GM19438 (cell line): ENCODE results near the gene TRPM8.

Experiments
- ATAC-seq: cut with Tn5 transposase; IDR thresholded peaks from one replicate; pipeline ENCODE4 v1.9.1; 2021; ENCODE audit warnings: low read depth; ENCODE audit not compliant: unreplicated experiment

The TRPM8 gene

GRCh38 chr2:234033174-234033573 lies 116.0 kb downstream of the TRPM8 start:
- ATAC-seq, result no peak

- ATAC-seq, result no peak
Observed at GRCh38 chr2:234033885-234034284, 116.7 kb downstream of the TRPM8 start.

- no peak for ATAC-seq
Observed at GRCh38 chr2:234038076-234038802, 121.1 kb downstream of the TRPM8 start.

- ATAC-seq, result no peak
Observed at GRCh38 chr2:234044157-234044556, 127.0 kb downstream of the TRPM8 start.

GRCh38 chr2:234046521-234046920 lies 129.3 kb downstream of the TRPM8 start:
- no peak for ATAC-seq

GRCh38 chr2:234047361-234047760 lies 130.2 kb downstream of the TRPM8 start:
- no peak for ATAC-seq

- no peak for ATAC-seq
Observed at GRCh38 chr2:234048049-234048448, 130.9 kb downstream of the TRPM8 start.

- ATAC-seq, result no peak
Observed at GRCh38 chr2:234050455-234051135, 133.4 kb downstream of the TRPM8 start, which contains the start of gene SPP2. SPP2 (plus strand) TSS chr2:234050702; CDS start chr2:234050787, 85 bp downstream.

- ATAC-seq, result no peak
Observed at GRCh38 chr2:234051374-234052070, 134.3 kb downstream of the TRPM8 start.

GRCh38 chr2:234058881-234059280 lies 141.7 kb downstream of the TRPM8 start:
- no peak for ATAC-seq

GRCh38 chr2:234060236-234060635 lies 143.1 kb downstream of the TRPM8 start:
- no peak for ATAC-seq

GRCh38 chr2:234061624-234062257 lies 144.6 kb downstream of the TRPM8 start:
- ATAC-seq, result no peak

GRCh38 chr2:234066587-234066986 lies 149.4 kb downstream of the TRPM8 start:
- ATAC-seq, result no peak
